ENCODE results near the gene NAT9.

GRCh38 chr17:74750039-74750326 lies 26.2 kb downstream of the NAT9 start:
- TF ChIP-seq CEBPB (IDR thresholded peaks at IDR 0.05; ENCODE audit: low read depth, low read length): no peak
- TF ChIP-seq POLR2A (IDR thresholded peaks at IDR 0.05; ENCODE audit: low read depth, low read length): no peak
- TF ChIP-seq, protein P1, sequence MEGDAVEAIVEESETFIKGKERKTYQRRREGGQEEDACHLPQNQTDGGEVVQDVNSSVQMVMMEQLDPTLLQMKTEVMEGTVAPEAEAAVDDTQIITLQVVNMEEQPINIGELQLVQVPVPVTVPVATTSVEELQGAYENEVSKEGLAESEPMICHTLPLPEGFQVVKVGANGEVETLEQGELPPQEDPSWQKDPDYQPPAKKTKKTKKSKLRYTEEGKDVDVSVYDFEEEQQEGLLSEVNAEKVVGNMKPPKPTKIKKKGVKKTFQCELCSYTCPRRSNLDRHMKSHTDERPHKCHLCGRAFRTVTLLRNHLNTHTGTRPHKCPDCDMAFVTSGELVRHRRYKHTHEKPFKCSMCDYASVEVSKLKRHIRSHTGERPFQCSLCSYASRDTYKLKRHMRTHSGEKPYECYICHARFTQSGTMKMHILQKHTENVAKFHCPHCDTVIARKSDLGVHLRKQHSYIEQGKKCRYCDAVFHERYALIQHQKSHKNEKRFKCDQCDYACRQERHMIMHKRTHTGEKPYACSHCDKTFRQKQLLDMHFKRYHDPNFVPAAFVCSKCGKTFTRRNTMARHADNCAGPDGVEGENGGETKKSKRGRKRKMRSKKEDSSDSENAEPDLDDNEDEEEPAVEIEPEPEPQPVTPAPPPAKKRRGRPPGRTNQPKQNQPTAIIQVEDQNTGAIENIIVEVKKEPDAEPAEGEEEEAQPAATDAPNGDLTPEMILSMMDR (conservative IDR thresholded peaks at IDR 0.05; ENCODE audit: low read depth, low read length): no peak
- no peak for TF ChIP-seq SMC3 (IDR thresholded peaks at IDR 0.05; ENCODE audit: low read depth, low read length)
- TF ChIP-seq, protein P2, sequence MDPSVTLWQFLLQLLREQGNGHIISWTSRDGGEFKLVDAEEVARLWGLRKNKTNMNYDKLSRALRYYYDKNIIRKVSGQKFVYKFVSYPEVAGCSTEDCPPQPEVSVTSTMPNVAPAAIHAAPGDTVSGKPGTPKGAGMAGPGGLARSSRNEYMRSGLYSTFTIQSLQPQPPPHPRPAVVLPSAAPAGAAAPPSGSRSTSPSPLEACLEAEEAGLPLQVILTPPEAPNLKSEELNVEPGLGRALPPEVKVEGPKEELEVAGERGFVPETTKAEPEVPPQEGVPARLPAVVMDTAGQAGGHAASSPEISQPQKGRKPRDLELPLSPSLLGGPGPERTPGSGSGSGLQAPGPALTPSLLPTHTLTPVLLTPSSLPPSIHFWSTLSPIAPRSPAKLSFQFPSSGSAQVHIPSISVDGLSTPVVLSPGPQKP (IDR thresholded peaks at IDR 0.05; ENCODE audit: borderline replicate concordance, low read depth, low read length): no peak
- TF ChIP-seq MXI1 (IDR thresholded peaks at IDR 0.05; ENCODE audit: borderline replicate concordance, low read depth, low read length): no peak
- TF ChIP-seq NFE2L2 (IDR thresholded peaks at IDR 0.05; ENCODE audit: low read depth, low read length): no peak
- TF ChIP-seq RFX5 (IDR thresholded peaks at IDR 0.05; ENCODE audit: low read depth, low read length): no peak
- no peak for TF ChIP-seq MAZ (IDR thresholded peaks at IDR 0.05; ENCODE audit: borderline replicate concordance, low read depth, low read length)
- TF ChIP-seq CHD1 (IDR thresholded peaks at IDR 0.05; ENCODE audit: low read depth, low read length): no peak
- TF ChIP-seq, protein P3, sequence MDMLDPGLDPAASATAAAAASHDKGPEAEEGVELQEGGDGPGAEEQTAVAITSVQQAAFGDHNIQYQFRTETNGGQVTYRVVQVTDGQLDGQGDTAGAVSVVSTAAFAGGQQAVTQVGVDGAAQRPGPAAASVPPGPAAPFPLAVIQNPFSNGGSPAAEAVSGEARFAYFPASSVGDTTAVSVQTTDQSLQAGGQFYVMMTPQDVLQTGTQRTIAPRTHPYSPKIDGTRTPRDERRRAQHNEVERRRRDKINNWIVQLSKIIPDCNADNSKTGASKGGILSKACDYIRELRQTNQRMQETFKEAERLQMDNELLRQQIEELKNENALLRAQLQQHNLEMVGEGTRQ (IDR thresholded peaks at IDR 0.05; ENCODE audit: low read depth, low read length): no peak
- TF ChIP-seq BHLHE40 (IDR thresholded peaks at IDR 0.05; ENCODE audit: low read depth, low read length): no peak
- no peak for TF ChIP-seq RAD21 (IDR thresholded peaks at IDR 0.05; ENCODE audit: low read length)
- no peak for TF ChIP-seq RCOR1 (IDR thresholded peaks at IDR 0.05; ENCODE audit: insufficient replicate concordance, low read length)

Data from IMR-90 (cell line).